ENCODE results near the gene C10orf67.
"Not testable (repeated sequence)": the region's sequence is repeated elsewhere in the genome, so short reads cannot be mapped to it uniquely, and the experiment has no call there.

Gene C10orf67

DNA sequence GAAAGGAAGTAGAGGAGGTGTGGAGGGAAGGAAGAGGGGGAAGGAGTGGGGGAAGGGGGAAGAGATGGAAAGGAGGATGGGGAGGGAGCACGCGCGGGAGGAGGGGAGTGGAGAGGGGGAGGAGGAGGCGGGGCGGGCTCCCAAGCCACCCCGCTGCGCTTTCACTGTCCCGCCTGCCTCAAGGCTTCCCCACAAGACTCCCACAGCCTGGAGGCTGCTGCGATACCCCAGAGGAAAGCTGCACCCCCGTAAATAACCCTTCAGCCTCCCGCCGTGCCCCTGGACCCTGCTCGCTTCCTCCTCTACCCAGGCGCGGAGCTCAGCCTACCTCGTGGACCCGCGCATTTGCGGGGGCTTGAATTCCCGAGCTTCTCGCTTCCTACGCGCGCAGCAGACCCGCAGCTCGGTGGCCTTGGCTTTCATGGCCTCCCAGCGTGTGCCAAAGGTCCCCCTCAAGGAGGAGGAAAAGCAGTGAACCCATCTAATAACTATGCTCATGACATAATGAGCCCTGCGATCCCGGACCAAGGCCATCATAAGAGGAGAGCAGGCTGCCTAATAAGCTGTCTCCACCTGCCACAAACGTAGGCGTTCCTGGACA, at the start of gene C10orf67:
Gene C10orf67 (minus strand): TSS at position 557 of the 601 bp plus-strand sequence. CDS start 23 bp downstream, at position 534.
- no peak for DNase-seq

DNA sequence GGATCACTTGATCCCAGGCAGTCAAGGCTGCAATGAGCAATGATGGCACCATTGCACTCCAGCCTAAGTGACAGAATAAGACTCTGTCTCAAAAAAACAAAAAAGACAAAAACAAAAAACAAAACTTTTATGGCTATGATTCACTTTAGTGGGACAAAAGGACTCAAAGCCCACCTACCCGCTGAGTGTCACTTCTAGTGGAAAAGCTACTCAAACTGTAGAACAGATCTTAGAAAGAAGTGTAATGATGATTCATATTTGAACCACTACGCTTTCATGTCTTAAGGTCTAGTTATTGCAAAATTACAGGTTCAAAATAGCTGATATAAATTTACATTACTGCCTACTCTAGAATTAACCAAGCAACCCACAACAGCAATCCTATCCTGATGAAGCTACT, 47.2 kb upstream of the C10orf67 start:
- DNase-seq, result no peak

DNA sequence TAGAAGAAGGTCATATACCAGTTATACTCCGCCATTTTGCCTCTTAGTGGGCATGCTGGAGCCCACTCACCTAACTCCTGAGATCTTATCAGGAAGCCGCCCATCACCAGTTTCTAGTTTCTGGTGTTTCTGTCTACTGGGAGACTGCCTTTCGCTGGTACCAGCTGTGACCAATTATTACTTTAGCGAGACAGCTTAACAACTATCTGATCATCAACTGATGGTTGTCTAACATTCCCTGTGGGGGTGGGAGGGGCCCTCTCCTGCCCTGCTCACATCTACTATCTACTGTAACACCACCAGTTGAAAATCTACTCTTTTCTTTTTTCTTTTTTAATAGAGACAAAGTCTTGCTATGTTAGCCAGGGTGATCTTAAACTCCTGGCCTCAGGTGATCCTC, 46.2 kb upstream of the C10orf67 start:
- no peak for DNase-seq

DNA sequence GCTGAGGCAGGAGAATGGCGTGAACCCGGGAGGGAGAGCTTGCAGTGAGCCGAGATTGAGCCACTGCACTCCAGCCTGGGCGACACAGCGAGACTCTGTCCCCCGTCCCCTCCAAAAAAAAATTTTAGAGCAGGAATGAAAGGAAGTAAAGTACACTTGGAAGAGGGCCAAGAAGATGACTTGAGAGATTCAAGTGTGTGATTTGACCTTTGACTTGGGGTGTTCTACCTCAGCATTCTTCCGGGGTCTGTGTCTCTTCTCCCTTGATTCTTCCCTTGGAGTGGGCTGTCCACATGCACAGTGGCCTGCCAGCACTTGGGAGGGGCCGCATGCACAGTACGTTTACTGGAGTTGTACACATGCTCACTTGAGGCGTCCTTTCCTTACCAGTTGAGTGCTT, 45.8 kb upstream of the C10orf67 start:
- not testable (repeated sequence) for DNase-seq

- not testable (repeated sequence) for DNase-seq
These were observed 42.9 kb upstream of the C10orf67 start for GRCh38 chr10:23387516-23387915.

- DNase-seq, result no peak
These were observed 41.5 kb upstream of the C10orf67 start for GRCh38 chr10:23386052-23386451.

DNA sequence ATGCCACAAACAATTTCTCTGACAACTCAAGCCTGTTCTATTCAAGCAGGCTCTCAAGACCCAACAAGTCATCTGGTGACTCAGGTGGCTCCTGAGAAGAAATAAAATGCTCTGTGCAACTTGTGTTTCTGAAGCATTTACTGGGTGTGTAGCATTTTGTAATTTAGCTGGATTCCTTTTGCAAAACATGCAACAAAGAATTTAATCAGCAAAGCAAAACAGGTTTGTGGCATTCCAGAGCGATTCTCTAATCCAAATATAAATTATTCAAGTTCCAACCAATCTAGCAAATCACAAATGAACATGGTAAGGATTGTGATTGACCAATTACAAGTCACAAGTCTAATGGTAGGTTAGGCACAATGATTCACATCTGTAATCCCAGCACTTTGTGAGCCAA, 39.8 kb upstream of the C10orf67 start:
- no peak for DNase-seq

- no peak for DNase-seq
These were observed 39.0 kb upstream of the C10orf67 start for GRCh38 chr10:23383637-23384036.

DNA sequence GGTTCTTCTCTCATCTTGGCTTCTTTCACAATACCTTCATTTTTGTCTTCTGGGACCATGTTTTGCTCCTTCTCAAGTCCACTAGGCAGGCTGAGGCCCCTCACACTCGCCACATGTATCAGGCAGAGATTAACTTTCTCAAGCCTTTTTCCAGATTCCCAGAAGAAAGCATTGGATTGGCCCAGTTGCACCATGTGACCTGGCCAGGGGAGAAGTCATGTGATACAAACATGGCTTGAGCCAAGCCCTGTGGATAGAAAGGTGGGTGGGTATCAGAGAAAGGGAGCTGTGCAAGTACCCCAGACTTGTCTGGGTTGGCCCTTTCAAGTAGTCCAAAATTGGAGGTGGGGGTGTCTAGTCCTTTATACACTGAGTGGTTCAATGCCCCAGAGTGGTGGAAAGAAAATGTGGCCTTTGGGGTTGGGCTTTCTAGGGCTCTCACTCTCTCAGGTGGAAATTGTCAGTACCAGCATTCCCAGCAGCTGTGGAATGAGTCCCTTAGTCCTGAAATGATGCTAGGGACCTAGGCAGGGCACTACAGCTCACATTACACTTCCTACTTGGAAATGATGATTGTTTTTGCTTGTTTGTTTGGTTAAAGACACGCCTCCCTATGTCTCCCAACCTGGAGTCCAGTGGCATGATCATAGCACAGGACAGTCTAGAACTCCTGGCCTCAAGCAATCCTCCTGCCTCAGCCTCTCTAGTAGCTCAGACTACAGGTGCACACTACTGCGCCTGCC, 36.9 kb upstream of the C10orf67 start:
- no peak for DNase-seq

- DNase-seq, result no peak
These were observed 35.1 kb upstream of the C10orf67 start for GRCh38 chr10:23379686-23380085.

GRCh38 chr10:23376229-23376655, 31.6 kb upstream of the C10orf67 start:
- DNase-seq, result no peak

- no peak for DNase-seq
These were observed 30.8 kb upstream of the C10orf67 start for GRCh38 chr10:23375366-23375765.

DNA sequence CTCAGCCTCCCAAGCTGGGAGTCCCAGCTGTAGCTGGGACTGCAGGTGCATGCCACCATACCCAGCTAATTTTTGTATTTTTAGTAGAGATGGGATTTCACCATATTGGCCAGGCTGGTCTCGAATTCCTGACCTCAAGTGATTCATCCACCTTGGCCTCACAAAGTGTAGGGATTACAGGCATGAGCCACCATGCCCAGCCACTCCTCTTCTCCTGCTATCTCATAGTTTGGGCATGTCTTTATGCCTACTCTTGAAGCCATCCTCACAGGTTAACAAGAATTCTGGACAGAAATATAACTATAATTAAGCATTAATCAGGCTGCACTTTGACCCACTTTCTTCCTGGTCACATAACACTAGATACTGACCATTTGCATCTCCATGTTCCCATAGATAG, 28.6 kb upstream of the C10orf67 start:
- DNase-seq, result no peak

DNA sequence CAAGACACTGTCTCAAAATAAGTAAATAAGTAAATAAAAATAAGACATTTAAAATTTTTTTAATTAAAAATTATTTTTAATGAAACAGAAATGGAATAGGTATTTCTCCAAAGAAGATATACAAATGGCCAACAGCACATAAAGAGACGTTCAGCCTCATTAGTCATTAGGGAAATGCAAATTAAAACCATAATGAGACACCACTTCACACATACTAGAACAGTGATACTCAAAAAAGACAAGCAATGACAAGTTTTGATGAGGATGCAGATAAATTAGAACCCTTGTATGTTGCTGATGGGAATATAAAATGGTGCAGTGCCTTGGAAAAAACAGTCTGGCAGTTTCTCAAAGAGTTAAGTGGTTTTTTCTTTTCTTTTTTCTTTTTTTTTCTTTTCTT, 26.5 kb upstream of the C10orf67 start:
- no peak for DNase-seq

DNA sequence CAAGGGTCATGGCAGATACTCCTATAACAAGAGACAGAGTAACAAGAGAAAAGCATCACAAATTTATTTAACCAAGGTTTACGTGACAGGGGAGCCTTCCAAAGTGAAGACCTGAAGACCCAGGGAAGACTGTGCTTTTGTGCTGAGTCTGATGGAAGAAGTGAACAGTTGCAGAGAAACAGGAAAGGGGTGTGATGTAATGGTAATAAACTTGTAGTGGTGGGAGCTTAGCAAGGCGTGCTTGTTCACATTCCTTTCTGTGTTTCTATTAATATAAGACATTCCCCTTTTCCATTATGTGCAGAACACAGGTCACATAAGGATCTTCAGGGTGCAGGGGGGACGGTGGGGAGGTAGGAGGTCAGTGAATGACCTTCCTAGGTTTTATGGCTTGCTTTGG, 25.5 kb upstream of the C10orf67 start:
- no peak for DNase-seq

GRCh38 chr10:23368816-23369640, 24.4 kb upstream of the C10orf67 start:
- no peak for DNase-seq

DNA sequence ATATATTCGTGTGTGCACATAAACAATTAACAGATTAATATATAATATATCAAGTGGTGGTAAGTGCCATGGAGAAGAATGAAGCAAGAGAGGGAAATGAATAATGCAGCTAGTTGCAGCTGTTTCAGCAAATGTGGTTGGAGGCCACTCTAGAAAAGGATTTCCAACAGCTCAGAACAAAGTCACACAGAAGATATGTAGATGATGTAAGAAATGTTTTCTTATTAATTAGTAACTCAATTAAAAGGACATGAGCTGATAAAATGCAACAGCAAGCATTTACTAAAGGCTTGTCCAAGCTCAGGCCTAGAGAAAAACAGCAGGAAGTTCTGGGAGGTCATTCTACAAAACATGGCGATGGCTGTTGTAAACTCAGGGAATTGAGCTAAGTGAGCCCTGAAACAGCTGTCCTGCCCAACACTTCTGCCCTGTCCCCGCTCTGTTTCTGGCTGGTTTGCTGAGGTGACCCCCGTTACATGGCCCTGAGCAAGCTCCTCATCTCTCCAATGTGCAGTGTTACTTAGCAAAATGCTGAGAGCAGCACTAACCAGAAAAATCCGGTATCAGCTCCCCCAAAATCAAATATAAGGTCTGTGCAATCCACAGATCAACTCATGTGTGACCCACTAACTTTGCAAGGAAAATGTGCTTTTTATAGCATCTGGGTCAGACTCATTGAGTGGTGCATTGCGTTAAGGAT, 23.4 kb upstream of the C10orf67 start:
- DNase-seq, result no peak

- not testable (repeated sequence) for DNase-seq
These were observed 20.9 kb upstream of the C10orf67 start for GRCh38 chr10:23365417-23366030.

DNA sequence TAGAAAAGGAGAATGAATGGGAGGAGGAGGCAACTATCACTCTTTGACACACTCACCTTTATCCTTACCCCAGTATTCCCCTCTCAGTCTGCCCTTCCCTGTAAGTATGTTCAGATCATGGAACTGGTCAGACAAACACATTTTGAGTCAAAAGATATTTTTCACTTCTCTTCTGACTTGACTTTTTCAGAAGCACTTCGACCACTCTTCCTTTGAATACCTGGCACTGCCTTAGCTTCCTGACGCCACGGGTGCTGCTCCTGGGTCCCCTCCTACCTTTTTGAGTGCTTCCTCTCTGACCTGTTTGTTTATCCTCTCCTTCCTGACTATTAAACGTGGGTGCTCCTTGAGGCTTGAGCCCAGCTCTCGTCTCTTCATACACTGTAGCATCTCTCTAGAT, 19.8 kb upstream of the C10orf67 start:
- no peak for DNase-seq

- DNase-seq, result no peak
These were observed 19.2 kb upstream of the C10orf67 start for GRCh38 chr10:23363793-23364135.

DNA sequence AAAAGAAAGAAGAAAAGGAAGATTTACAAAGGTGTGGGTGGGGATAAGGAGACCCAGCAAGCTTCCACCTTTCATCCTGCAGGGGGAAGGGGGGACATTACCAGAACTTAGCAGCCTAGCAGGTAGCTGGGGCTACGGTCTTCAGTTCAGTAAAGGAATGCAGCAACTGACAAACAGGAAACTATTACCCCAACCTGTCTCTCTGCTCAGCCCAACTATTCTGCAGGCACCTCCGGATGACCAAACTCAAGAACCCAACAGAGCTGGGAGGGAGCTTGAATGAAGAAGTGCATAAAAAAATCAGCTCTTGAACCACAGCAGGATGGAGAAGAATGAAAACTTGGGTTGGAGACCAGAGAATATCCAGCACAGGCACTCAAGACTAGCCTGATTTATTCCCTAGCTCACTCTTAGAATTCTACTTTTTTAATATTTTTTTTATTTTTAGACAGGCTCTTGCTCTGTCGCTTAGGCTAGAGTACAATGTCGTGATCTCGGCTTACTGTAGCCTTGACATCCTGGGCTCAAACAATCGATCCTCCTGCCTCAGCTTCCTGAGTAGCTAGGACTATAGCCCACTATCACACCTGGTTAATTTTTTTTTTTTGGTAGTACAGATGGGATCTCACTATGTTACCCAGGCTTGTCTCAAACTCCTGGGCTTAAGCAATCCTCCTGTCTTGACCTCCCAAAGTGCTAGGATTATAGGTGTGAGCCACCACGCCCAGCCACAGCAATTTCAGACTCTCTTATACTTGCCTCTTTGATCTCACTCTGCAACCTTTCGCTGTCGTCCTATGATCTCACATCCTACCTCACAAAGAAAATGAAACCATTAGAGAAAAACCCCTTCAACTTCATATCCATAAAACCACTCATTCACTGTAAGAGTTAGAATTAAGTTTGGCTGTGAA, 18.5 kb upstream of the C10orf67 start:
- no peak for DNase-seq

Data from NCI-H1092 (cell line).